Ovary (tissue), 9 donors: Measurements from ENCODE around the gene KDM4E. TPM values are rescaled to one million over a fixed set of nuclear protein-coding genes. Genes with fewer than 3 reads are reported as not detected.
"Not testable (repeated sequence)": the region's sequence is repeated elsewhere in the genome, so short reads cannot be mapped to it uniquely, and the experiment has no call there.

Experiments used
- DNase-seq, 5 donors: peaks; one replicate each; pipeline ENCODE4 v3.0.0-alpha.2; 2019 to 2020
- H3K27ac ChIP-seq, 2 donors: fragments of 200-600 bp; one replicate each; pipeline versions ENCODE4 v1.5.1 to v1.8.0; 2019 to 2022
- H3K27me3 ChIP-seq: fragments of 200-600 bp; one replicate; pipeline ENCODE4 v1.8.0; 2022
- H3K36me3 ChIP-seq: fragments of 200-600 bp; sonication (generic); one replicate; pipeline ENCODE4 v1.5.1; 2019
- H3K4me1 ChIP-seq: one replicate; pipeline ENCODE4 v1.8.1; 2013; ENCODE audit warnings: mild to moderate bottlenecking, moderate library complexity; ENCODE audit not compliant: insufficient read depth
- H3K4me3 ChIP-seq: fragments of 200-600 bp; sonication (generic); one replicate; pipeline ENCODE4 v1.5.1; 2017
- H3K9me3 ChIP-seq, 2 donors: fragments of 200-600 bp in 1 of 2; sonication (generic) in 1 of 2; one replicate each; pipeline versions ENCODE4 v1.5.1 to v1.8.1; 2013 to 2019; ENCODE audit warnings: mild to moderate bottlenecking in 1 of 2, moderate library complexity in 1 of 2
- EP300 ChIP-seq: sonication (generic); formaldehyde crosslinking; IDR thresholded peaks from one replicate; pipeline ENCODE4 v1.6.1; 2017; ENCODE audit warnings: antibody characterized with exemption
- POLR2A ChIP-seq: fragments of 450-650 bp; IDR thresholded peaks from one replicate; pipeline ENCODE4 v1.6.1; 2017; ENCODE audit warnings: antibody characterized with exemption, mild to moderate bottlenecking, moderate library complexity
- WGBS, 3 donors: extraction: QIAGEN DNeasy Blood & Tissue Kit in 1 of 3; methylation state at CpG; one replicate each; pipeline versions ENCODE4 v1.1.5 to v1.1.7; 2013 to 2017; 5-methylcytosine and 5-hydroxymethylcytosine counted together
- intact Hi-C, 4 donors: fragments of 100-400 bp; cut with DNase I; formaldehyde crosslinking; loops; one replicate each; pipeline versions ENCODE4 v1.11.0 to v1.15.1; 2022 to 2023
- polyA plus RNA-seq, 2 donors: library from polyadenylated mRNA; stranded (reverse); fragments of 200-250 nt in 1 of 2; fragments of 350-450 nt in 1 of 2; fragmentation: Illumina TruSeq in 1 of 2; extraction: RNeasy Lipid Tissue Mini Kit (QIAGEN cat#74804) in 1 of 2; gene quantifications; one replicate each; pipeline ENCODE4 v1.2.3, GENCODE V29; 2013 to 2014
- total RNA-seq, 7 donors: library from RNA; depleted of rRNA in 2 of 7; stranded (reverse); fragments of >200 nt in 2 of 7; fragmentation: NEBNext Ultra II Directional in 3 of 7; extraction: Animal tissue kit (Norgen Biotek cat#: 25700) in 3 of 7; gene quantifications; one replicate each; pipeline versions ENCODE4 v1.1.0 to v1.2.4, GENCODE V29; 2016 to 2023
- TF ChIP-seq, protein P1 (sequence below), 3 donors: fragments of 450-650 bp in 2 of 3; fragments of 200-600 bp in 1 of 3; IDR thresholded peaks; one replicate each; pipeline versions ENCODE4 v1.5.1 to v1.8.0; 2016 to 2022; ENCODE audit warnings: antibody characterized with exemption in 3 of 3, mild to moderate bottlenecking in 1 of 3
- donor health status: DM: no; HTN: no; CAD: no; lungs with moderate emphysema.
- donor health status: DM: no; HTN: no; CAD: no.
- donor health status: Bipolar disorder and iron deficiency.
- donor health status: DM: yes; HTN: yes; CAD: no.
- donor health status: DM: no; HTN: no; CAD: no.
- donor health status: DM: yes; HTN: yes; CAD: no.

KDM4E gene
- total and polyA plus RNA-seq, 9 donors = not detected

DNA sequence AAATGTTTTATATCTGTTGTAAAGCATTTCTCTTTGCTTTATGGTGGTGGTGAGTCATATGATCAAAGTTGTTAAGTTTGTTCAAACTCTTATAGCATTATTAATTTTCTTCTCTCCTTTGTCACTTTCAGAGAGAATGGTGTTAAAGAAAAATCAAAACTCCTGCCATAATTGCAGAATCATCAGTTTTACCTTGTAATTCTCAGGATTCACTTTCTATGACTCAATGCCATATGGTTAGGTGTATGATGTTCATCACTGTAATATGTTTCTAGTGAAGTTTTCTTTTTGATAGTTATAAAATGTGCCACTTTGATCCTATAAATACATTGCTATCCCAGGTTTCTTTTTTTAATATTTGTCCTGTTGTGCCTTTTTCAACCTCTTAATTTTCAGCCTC, 13.7 kb upstream of the KDM4E start:
- Histone ChIP-seq H3K36me3 (no peaks in the 10 kb centered on the region), H3K4me3 (no peak overlapping the region), H3K27me3 (no peaks in the 10 kb centered on the region), H3K27ac (no peak overlapping the region), H3K4me1 (no peaks in the 10 kb centered on the region), H3K9me3 (no peaks in the 10 kb centered on the region)
- intact Hi-C loops = no loop called here
- TF ChIP-seq EP300 (no peak), POLR2A (no peak)
- TF ChIP-seq, protein P1, sequence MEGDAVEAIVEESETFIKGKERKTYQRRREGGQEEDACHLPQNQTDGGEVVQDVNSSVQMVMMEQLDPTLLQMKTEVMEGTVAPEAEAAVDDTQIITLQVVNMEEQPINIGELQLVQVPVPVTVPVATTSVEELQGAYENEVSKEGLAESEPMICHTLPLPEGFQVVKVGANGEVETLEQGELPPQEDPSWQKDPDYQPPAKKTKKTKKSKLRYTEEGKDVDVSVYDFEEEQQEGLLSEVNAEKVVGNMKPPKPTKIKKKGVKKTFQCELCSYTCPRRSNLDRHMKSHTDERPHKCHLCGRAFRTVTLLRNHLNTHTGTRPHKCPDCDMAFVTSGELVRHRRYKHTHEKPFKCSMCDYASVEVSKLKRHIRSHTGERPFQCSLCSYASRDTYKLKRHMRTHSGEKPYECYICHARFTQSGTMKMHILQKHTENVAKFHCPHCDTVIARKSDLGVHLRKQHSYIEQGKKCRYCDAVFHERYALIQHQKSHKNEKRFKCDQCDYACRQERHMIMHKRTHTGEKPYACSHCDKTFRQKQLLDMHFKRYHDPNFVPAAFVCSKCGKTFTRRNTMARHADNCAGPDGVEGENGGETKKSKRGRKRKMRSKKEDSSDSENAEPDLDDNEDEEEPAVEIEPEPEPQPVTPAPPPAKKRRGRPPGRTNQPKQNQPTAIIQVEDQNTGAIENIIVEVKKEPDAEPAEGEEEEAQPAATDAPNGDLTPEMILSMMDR (IDR thresholded peaks at IDR 0.05) = no peak
- DNase-seq = no peak

DNA sequence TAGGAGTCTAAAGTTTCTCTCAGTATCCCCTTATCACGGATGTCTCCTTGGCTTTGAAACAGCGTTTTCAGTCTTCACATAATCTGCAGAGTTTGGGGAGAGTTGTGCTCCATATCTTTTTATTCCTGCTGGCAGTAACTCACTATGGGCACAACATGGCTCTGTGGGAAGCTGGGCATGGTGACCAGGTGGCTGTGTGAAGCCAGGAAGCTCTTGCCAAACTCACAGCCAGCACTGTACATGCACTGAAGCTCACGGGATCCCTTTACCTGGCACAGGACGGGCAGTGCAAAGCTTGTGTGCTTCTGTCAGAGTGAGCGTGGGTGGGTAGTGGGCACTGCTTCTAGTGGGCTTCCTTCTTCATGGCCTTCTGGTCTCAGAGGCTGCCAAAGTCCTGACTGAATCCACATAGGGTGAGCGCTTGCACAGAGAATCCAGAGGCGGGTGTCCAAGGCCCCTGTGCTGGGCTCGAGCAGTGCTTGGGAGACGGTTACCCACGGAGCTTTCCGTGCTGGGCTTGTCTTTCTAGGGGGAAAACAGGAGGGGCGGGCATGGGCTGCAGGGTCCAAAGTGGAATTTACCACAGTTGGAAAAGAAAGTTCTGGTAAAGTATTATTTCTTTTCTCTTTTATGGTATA, 10.8 kb upstream of the KDM4E start:
- Histone ChIP-seq H3K27me3 (no peaks in the 10 kb centered on the region), H3K27ac (no peak overlapping the region), H3K36me3 (no peaks in the 10 kb centered on the region), H3K9me3 (no peaks in the 10 kb centered on the region), H3K4me3 (no peak overlapping the region), H3K4me1 (no peaks in the 10 kb centered on the region)
- WGBS, 3 donors = 79 to 82% (median 79%) methylated on average over 12 of the region's 12 CpGs
- intact Hi-C loops = no loop called here
- no peak for DNase-seq
- TF ChIP-seq POLR2A = no peak
- TF ChIP-seq, protein P1 (IDR thresholded peaks at IDR 0.05) = no peak
- TF ChIP-seq EP300 = no peak

DNA sequence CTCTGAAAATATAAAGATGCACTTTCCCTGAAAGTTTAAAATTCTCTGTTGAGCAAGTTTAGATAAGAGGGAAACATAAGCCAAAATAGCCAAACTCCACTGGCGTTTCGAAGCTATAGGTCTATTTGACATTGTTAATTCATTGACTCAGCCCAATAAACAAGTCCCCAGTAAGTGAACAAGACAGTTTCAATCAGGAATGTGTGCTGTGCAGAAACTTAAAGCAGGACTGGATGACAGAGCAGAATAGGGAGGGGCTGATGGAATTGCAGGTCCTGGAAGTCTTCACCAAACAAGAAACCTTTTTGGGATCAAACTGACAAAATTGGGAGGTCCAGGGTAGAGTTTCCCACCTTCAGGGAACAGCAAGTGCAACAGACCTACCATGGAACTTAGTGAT, 8.9 kb upstream of the KDM4E start:
- no peaks in the 10 kb centered on the region for H3K36me3 ChIP-seq
- no peak for TF ChIP-seq EP300
- TF ChIP-seq, protein P1 (IDR thresholded peaks at IDR 0.05) = no peak
- no peak for TF ChIP-seq POLR2A
- DNase-seq = no peak
- H3K27ac ChIP-seq = no peak overlapping the region
- intact Hi-C loops = no loop called here
- no peaks in the 10 kb centered on the region for H3K27me3 ChIP-seq
- H3K4me3 ChIP-seq = no peak overlapping the region
- H3K4me1 ChIP-seq = no peaks in the 10 kb centered on the region
- H3K9me3 ChIP-seq = no peaks in the 10 kb centered on the region
- 37 to 56% (median 51%) methylated on average over 2 of the region's 2 CpGs for whole genome bisulfite sequencing, 3 donors

DNA sequence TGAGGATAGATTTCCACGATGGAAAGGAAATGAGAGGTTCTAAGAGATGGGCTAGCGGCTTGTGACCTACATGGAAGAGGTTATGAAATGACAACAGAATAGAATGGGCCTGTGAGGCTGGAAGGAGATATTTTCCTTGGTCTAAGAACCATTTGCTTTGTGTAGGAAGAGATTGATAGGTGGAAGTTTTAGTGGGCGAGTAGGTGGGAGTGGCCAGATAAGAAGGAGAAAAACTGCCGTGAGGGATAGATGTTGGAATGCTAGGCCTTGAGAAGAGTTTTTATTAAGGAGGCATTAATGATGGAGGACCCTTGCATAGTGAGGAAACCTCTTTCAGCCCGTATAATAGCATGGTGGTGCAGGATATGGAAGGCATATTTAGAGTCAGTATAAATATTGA, 3.6 kb upstream of the KDM4E start:
- H3K9me3 ChIP-seq, H3K4me1 ChIP-seq, intact Hi-C loops, H3K27ac ChIP-seq, DNase-seq, H3K27me3 ChIP-seq, H3K4me3 ChIP-seq, H3K36me3 ChIP-seq: not testable (repeated sequence)
- WGBS, 3 donors = 74 to 77% (median 75%) methylated on average over 5 of the region's 5 CpGs

DNA sequence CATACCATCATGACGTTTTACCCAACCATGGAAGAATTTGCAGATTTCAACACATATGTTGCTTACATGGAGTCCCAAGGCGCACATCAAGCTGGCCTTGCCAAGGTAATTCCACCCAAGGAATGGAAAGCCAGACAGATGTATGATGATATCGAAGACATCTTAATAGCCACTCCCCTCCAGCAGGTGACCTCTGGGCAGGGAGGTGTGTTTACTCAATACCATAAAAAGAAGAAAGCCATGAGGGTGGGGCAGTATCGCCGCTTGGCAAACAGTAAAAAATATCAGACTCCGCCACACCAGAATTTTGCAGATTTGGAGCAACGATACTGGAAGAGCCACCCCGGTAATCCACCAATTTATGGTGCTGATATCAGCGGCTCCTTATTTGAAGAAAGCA, 536 bp downstream of the KDM4E start:
- DNase-seq, H3K4me1 ChIP-seq, H3K27me3 ChIP-seq, H3K27ac ChIP-seq, intact Hi-C loops, H3K4me3 ChIP-seq, H3K9me3 ChIP-seq, H3K36me3 ChIP-seq: not testable (repeated sequence)
- WGBS, 3 donors = 85 to 95% (median 86%) methylated on average over 5 to 8 of the region's 9 CpGs
